ENCODE measurements around the gene IQCH. TPM values are rescaled to one million over a fixed set of nuclear protein-coding genes. Genes with fewer than 3 reads are reported as not detected.
"Not testable (repeated sequence)": the region's sequence is repeated elsewhere in the genome, so short reads cannot be mapped to it uniquely, and the experiment has no call there.

The IQCH gene
- total RNA-seq: 1.4 TPM

- peak; percentile 99 for ATAC-seq
These were observed at the start of gene IQCH, which contains the start of gene AAGAB for GRCh38 chr15:67254238-67255175. TSS of gene IQCH (plus strand) at chr15:67254786. CDS start at chr15:67254897, 111 bp downstream. TSS of gene AAGAB (minus strand) at chr15:67254661. CDS start at chr15:67254631, 30 bp downstream.

GRCh38 chr15:67207555-67208207, 46.9 kb upstream of the IQCH start:
- ATAC-seq: no peak

- no peak for ATAC-seq
These were observed 46.2 kb upstream of the IQCH start for GRCh38 chr15:67208396-67208795.

- no peak for ATAC-seq
These were observed 43.9 kb upstream of the IQCH start for GRCh38 chr15:67210555-67211168.

GRCh38 chr15:67212684-67213367, 41.8 kb upstream of the IQCH start:
- ATAC-seq: no peak

- no peak for ATAC-seq
These were observed 39.5 kb upstream of the IQCH start for GRCh38 chr15:67215102-67215501.

GRCh38 chr15:67216859-67217258, 37.7 kb upstream of the IQCH start:
- no peak for ATAC-seq

- ATAC-seq: no peak
These were observed 36.2 kb upstream of the IQCH start for GRCh38 chr15:67218428-67218827.

GRCh38 chr15:67219288-67219687, 35.3 kb upstream of the IQCH start:
- ATAC-seq: no peak

- ATAC-seq: peak; percentile 97
These were observed 29.7 kb upstream of the IQCH start for GRCh38 chr15:67224889-67225288.

GRCh38 chr15:67225336-67225735, 29.2 kb upstream of the IQCH start:
- ATAC-seq: peak; percentile 29

GRCh38 chr15:67227431-67227830, 27.2 kb upstream of the IQCH start:
- ATAC-seq: no peak

- ATAC-seq: no peak
These were observed 26.7 kb upstream of the IQCH start for GRCh38 chr15:67227846-67228245.

- no peak for ATAC-seq
These were observed 26.3 kb upstream of the IQCH start for GRCh38 chr15:67228286-67228685.

- ATAC-seq: no peak
These were observed 24.1 kb upstream of the IQCH start for GRCh38 chr15:67230504-67230903.

- no peak for ATAC-seq
These were observed 22.0 kb upstream of the IQCH start for GRCh38 chr15:67232591-67232990.

GRCh38 chr15:67240235-67241131, 14.1 kb upstream of the IQCH start:
- peak; percentile 28 for ATAC-seq

- peak; percentile 28 for ATAC-seq
These were observed 13.3 kb upstream of the IQCH start for GRCh38 chr15:67241132-67241855.

GRCh38 chr15:67242708-67243111, 11.9 kb upstream of the IQCH start:
- ATAC-seq: peak; percentile 93

- no peak for ATAC-seq
These were observed 9.6 kb upstream of the IQCH start for GRCh38 chr15:67244971-67245478.

GRCh38 chr15:67246606-67247005, 8.0 kb upstream of the IQCH start:
- ATAC-seq: not testable (repeated sequence)
